Left forelimb (tissue), 1 donor: Measurements from ENCODE around the gene DNAJC5.

Experiments used
- DNase-seq: peaks from one replicate; pipeline ENCODE4 v3.0.0-alpha.2; 2018; ENCODE audit warnings: low spot score

Gene DNAJC5

GRCh38 chr20:63884506-63885263 lies 10.2 kb upstream of the DNAJC5 start:
- DNase-seq, result no peak

DNA sequence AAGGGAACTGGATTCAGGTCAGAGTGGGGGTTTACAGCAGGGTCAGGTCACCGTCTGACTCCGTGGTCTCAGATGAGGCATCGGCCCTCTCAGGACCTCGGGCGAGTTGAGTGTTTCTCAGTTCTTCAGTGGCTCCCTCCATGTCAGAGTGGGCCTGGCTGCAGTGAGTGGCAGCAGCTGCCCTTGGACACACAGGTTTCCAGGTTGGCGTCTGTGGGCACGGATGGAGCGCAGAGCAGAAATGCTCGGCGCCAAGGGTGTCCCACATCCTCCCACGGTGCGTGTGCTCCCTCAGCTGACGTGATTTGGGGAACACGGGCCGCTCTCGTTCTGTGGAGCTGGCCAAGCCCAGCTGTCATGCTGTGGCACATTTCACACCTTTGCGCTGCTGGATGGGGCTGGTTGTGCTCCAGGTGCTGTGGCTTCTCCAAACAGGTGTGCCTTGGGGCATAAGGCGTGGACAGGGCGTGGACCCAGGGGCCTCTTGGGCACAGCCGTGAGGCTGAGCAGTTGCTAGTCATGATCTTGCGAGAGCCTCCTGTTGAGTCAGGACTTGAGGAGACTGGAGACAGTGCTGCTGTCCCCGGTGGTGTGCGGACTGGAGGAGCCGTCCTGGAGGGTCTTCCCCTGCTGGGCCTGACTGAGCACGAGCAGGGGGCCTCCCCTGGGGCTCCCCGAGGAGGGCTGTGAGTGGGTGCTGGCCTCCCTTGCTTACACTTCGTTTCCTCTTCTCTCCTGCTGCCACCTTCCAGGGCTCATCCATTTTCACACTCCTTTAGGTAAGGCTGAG lies 9.5 kb upstream of the DNAJC5 start:
- no peak for DNase-seq

GRCh38 chr20:63886054-63886419 lies 8.9 kb upstream of the DNAJC5 start:
- no peak for DNase-seq

- no peak for DNase-seq
Measured at GRCh38 chr20:63886921-63887320, 8.0 kb upstream of the DNAJC5 start.

- no peak for DNase-seq
Measured at GRCh38 chr20:63889241-63890200, 5.4 kb upstream of the DNAJC5 start.

DNA sequence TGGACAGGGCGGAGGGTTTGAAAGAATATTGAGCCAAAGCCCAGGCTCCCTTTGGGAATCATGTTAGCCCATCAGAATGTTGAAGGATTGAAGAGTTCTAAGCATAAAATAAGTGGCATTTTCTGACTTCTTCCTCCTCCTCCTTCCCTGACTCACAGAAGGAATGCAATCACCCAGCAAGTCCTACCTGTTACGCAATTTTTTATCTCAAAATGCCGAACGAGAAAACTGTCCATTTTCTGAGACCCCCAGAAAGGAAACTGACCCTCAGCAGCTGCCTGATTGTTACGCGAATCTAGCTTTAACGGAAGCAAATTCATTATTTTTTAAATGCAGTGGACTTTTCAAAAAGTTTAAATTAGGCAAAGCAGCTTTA lies 4.7 kb upstream of the DNAJC5 start:
- no peak for DNase-seq

DNA sequence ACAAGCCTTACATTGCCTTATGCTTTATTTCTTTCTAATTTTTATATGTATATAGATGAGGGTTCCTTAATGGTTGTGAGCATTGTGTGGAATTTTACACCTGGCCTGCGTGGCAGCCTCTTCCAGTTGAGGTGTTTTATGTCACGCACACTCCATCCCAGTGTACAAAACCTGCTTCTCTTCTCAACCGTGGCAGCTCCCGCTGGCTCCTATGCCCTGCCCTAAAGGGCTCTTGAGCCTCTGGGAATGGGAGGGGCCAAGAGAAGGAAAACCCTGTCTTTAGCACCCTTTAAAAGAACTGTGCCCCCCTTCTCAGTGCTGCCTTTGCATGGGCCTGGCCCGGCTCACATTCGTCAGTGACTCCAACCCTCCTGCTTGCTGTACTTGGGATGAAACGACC lies 4.3 kb upstream of the DNAJC5 start:
- DNase-seq, result no peak

GRCh38 chr20:63891061-63892002 lies 3.6 kb upstream of the DNAJC5 start:
- DNase-seq, result no peak

DNA sequence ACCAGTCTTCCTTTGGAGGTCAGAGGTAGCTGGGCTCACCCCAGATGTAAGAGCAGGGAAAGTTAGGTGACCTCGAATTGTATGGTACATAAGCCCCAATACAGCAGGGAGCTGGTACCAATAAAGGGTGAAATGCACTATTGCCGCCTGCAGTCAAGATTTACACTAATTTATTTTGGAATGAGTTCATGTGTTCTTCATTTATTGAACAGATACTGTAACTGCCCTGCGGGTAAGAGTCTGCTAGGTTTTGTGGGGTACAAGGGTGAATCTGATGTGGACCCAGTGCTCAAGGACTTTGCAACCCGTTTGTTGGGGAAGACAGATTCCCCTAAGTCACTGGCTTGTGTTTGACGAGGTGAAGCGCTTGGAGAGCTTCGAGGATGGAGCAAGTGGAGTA lies 2.5 kb upstream of the DNAJC5 start:
- no peak for DNase-seq

- DNase-seq, result no peak
Measured at GRCh38 chr20:63893999-63894357, 948 bp upstream of the DNAJC5 start.

GRCh38 chr20:63895202-63895951 lies 451 bp downstream of the DNAJC5 start:
- no peak for DNase-seq

DNA sequence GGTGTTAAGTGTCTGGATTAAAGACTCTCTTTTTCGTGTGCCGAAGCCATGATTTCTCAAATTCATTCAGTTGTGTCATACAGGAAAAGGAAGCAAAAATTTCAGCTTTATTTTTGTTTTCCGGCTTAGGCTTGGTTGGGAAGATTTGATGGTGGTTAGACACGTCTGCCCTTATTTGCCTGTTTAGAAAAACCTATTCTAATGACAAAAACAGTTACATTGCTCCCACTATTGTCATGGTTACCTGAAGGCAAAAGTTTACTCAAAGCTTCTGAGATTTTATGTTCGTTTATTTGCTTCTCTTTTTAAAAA lies 982 bp downstream of the DNAJC5 start:
- DNase-seq, result no peak

GRCh38 chr20:63896264-63897105 lies 1.6 kb downstream of the DNAJC5 start:
- DNase-seq, result no peak

DNA sequence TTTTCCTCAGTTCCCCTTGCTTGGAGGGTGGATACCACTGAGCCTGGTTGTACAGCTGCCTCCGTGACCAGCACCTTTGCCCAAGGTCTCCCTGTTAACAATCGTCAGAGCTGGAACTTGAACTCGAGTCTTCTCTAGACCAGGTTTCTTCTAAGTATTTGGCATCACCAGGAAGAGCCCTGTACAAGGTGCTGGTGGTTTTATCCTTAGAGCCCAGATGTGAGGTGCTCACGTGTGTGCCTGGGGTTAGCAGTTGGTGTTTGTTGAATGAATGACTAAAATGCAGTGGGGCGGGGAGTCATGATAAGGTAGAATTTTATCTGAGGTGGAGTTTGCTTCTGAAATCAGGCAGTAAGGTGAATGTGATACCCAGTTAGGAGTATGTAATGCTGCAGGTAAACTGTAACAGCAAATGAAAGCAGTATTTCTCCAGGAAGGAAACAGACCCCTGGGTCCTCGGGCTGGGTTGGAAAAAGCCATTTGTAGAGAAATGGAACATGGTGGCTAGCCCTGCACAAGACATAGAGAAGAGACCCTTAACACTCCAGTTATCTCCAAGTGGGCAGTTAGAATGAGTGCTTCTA lies 3.1 kb downstream of the DNAJC5 start:
- no peak for DNase-seq

DNA sequence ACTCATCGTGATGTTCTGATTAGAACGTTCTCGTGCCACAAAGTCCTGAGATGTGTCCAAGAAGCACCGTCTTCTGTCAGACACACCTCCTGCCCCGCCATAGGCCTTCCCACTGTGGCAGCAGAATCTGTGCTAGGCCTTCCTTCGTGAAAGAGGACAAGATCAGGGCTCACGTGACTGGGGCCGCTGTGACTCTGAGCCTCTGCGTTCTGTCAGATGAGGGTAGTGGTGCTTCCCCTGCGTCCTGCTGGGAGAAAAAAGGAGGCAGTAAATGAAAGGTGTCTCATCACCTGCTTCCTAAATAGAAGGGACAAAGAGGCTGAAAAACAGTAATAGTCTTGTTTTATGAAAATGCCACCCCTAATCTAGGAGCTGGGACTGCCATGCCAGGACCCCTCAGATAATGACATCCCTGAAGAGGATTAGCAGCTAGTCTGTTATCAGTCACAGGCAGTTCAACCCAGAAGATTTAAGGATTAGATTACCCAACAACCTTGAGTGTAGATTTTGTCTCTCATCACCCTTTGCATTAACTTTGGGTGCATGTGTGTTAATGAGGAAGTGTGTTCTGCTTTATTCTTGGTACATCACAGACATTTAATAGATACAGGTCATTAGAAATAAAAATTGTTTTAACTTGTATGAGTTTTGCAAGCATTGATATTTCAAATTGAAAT lies 4.1 kb downstream of the DNAJC5 start:
- no peak for DNase-seq

GRCh38 chr20:63900413-63900812 lies 5.5 kb downstream of the DNAJC5 start:
- no peak for DNase-seq

DNA sequence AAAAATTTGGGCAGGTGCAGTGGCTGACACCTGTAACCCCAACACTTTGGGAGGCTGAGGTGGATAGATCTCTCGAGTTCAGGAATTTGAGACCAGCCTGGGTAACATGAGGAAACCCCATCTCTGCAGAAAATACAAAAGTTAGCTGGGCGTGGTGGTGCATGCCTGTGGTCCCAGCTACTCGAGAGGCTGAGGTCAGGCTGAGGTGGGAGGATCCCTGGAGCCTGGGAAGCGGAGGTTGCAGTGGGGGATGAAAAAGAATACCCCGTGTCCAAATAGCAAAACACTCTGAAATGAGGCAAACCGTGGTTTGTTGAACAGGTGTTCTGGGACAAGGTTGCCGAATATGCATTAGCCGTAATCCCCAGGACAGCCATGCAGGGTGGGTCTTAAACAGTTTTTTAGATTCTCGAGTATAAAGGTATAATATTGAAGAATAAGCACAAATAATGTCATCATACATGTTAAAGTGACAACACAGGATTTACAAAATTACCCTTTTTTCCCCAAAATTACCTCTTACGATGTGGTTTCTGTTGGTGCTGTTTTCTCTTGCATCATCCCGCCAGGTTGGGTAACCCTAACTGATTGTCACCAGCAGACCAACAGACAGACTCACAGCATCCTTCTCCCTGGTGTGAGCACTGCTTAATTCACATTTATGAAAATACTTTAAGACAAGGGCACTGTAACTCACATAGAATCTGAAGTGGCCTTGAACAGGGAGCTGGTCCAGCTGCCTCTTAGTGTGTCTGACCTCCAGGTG lies 9.1 kb downstream of the DNAJC5 start:
- no peak for DNase-seq

DNA sequence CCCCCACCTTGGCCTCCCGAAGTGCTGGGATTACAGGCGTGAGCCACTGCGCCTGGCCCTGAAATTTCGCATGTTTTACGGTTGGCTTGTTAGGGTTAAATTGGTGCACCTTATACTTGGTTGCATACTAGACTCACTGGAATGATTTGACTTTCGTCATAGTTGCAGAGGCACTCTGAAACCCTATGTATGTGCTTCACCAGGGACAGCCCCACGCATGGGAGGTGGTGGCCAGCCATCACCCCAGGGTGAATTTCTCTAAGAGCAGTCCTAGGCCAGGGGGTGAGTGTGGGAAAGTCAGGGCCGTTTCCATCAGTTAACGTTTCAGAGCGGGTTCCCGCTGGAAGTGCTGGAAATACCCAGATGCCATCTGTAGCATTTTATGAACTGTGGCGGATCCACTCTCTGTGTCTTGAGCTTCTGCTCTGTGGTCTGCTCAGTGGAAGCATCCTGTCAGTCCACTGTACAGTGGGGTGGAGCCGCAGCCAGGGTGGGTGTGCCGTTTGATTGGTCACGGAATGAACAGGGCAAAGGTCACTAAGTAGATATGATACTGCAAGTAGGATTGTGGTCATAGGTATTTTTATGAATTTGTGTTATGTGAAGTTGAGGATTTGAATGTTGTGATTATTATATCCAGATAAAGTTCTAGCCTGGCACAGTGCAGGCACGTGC lies 13.2 kb downstream of the DNAJC5 start:
- DNase-seq, result no peak
